ENCODE measurements around the gene AMN.

DNA sequence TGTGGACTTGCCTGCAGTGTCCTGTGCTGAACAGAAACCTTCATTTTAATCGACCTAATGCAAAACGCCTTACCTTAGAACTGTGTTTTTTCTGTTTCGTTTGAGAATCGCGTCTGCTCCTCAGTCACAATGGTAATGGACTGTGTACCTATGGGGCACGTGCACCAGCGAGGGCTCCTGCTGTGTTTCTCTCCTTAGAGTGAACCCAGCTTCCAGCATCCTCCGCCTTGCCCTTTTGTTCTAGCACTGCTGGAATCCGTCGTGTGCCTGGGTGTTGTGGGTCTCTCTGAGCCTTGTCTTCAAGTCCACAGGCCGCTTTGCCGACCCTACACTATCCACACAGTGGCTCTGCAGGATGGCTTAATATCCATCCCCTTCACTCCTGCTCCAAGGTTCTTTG lies 3.6 kb downstream of the AMN start:
- TF ChIP-seq SIN3A (IDR thresholded peaks at IDR 0.05; ENCODE audit: borderline replicate concordance, insufficient read depth, low read length) = no peak
- TF ChIP-seq TAF1 (IDR thresholded peaks at IDR 0.05; ENCODE audit: borderline replicate concordance, insufficient read depth, low read length) = no peak
- TF ChIP-seq POLR2AphosphoS5 (IDR thresholded peaks at IDR 0.05; ENCODE audit: low read depth, low read length) = no peak
- TF ChIP-seq, protein P1, sequence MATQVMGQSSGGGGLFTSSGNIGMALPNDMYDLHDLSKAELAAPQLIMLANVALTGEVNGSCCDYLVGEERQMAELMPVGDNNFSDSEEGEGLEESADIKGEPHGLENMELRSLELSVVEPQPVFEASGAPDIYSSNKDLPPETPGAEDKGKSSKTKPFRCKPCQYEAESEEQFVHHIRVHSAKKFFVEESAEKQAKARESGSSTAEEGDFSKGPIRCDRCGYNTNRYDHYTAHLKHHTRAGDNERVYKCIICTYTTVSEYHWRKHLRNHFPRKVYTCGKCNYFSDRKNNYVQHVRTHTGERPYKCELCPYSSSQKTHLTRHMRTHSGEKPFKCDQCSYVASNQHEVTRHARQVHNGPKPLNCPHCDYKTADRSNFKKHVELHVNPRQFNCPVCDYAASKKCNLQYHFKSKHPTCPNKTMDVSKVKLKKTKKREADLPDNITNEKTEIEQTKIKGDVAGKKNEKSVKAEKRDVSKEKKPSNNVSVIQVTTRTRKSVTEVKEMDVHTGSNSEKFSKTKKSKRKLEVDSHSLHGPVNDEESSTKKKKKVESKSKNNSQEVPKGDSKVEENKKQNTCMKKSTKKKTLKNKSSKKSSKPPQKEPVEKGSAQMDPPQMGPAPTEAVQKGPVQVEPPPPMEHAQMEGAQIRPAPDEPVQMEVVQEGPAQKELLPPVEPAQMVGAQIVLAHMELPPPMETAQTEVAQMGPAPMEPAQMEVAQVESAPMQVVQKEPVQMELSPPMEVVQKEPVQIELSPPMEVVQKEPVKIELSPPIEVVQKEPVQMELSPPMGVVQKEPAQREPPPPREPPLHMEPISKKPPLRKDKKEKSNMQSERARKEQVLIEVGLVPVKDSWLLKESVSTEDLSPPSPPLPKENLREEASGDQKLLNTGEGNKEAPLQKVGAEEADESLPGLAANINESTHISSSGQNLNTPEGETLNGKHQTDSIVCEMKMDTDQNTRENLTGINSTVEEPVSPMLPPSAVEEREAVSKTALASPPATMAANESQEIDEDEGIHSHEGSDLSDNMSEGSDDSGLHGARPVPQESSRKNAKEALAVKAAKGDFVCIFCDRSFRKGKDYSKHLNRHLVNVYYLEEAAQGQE (IDR thresholded peaks at IDR 0.05; ENCODE audit: insufficient read depth in 1 of 2, low read depth in 2 of 2, low read length in 2 of 2) = no peak
- TF ChIP-seq FOXP2 (optimal IDR thresholded peaks at IDR 0.05; ENCODE audit: borderline replicate concordance, extremely low read depth, extremely low read length, insufficient read depth) = no peak

All from PFSK-1 (cell line).